C4-2B (cell line): ENCODE results near the gene BLCAP.

Experiments
- CTCF ChIP-seq: fragments of 450-650 bp; conservative IDR thresholded peaks from 2 replicates; pipeline ENCODE4 v1.5.1; 2017; ENCODE audit warnings: mild to moderate bottlenecking
- ZFX ChIP-seq: fragments of 450-650 bp; IDR thresholded peaks from 2 replicates; pipeline ENCODE4 v1.6.1; 2017

DNA sequence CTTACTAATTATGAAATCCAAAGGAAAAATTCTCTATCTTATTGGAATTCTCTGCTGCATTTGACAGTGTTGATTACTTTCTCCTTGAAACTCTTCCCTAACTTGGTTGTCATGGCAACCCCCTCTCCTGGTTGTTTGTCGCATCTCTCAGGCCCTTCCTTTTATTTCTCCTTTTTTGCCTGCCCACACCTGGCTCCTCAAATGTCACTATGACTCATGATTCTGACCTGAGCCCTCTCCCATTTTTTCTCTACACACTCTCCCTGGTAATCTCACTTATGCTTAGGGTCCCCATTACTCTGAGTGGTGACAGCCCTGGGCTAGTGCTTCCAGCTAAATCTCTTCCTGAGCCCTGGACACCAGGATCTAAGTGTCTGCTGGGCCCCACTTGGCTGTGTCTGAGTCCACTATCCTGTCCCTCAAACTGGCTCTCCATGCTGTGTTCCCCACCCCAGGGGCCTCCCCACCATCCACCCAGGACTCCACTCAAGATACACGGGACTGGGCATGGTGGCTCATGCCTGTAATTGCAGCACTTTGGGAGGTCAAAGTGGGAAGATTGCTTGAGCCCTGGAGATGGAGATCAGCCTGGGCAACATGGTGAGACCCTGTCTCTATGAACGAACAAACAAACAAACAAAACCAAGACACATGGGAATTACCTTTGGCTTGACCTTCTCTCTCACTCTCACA is 23.1 kb downstream of the BLCAP start:
- TF ChIP-seq CTCF (no peak), ZFX (no peak)
